ENCODE results near the gene SLC34A3. TPM values are rescaled to one million over a fixed set of nuclear protein-coding genes. Genes with fewer than 3 reads are reported as not detected.

Gene SLC34A3
- polyA plus RNA-seq, 4 donors: 0.21 to 30.3 (median 0.85) TPM

GRCh38 chr9:137223078-137223970, 7.4 kb upstream of the SLC34A3 start:
- Histone ChIP-seq H3K9me3 (ENCODE audit: control insufficient read depth in 2 of 2, insufficient read depth in 1 of 2, low read depth in 1 of 2, low read length in 1 of 2) (no peaks in the 10 kb centered on the region), H3K27me3 (ENCODE audit: control insufficient read depth in 3 of 3, insufficient read depth in 3 of 3, low read length in 3 of 3) (no peaks in the 10 kb centered on the region), H3K36me3 (ENCODE audit: control insufficient read depth in 3 of 3, insufficient read depth in 2 of 3, low read depth in 1 of 3, low read length in 3 of 3) (peaks cover 0 to 21% (median 0%) of the 10 kb centered on the region in 3 donors), H3K4me1 (ENCODE audit: control insufficient read depth in 3 of 3, insufficient read depth in 2 of 3, low read depth in 1 of 3, low read length in 2 of 3) (peaks cover 0 to 55% (median 0%) of the 10 kb centered on the region in 3 donors), H3K4me3 (ENCODE audit: low read depth in 1 of 3, low read length in 3 of 3) (peak overlapping the region; percentile 60 to 84 (median 76)), H3K27ac (ENCODE audit: low read depth in 1 of 3, low read length in 2 of 3) (peak overlapping the region; percentile 90 to 93 (median 91))
- FAIRE-seq (no peak), DNase-seq (peak; percentile 98 to 99)
- WGBS, 3 donors: 1% methylated on average over 49 to 63 of the region's 63 CpGs

GRCh38 chr9:137224830-137225694, 5.6 kb upstream of the SLC34A3 start, which contains the start of gene CYSRT1:
TSS of gene CYSRT1 (plus strand) at chr9:137225174. CDS start at chr9:137225622, 448 bp downstream.
- WGBS, 3 donors: 30 to 44% (median 44%) methylated on average over 22 to 23 of the region's 23 CpGs
- Histone ChIP-seq H3K4me3 (ENCODE audit: low read depth in 1 of 3, low read length in 3 of 3) (peak within 1 kb of the TSS in 2 of 3 donors; percentile 76 to 84), H3K36me3 (ENCODE audit: control insufficient read depth in 3 of 3, insufficient read depth in 2 of 3, low read depth in 1 of 3, low read length in 3 of 3) (peaks cover 0 to 8% (median 0%) of the 10 kb centered on the region in 3 donors), H3K9me3 (ENCODE audit: control insufficient read depth in 2 of 2, insufficient read depth in 1 of 2, low read depth in 1 of 2, low read length in 1 of 2) (no peaks in the 10 kb centered on the region), H3K4me1 (ENCODE audit: control insufficient read depth in 3 of 3, insufficient read depth in 2 of 3, low read depth in 1 of 3, low read length in 2 of 3) (peaks cover 0 to 64% (median 1%) of the 10 kb centered on the region in 3 donors), H3K27ac (ENCODE audit: low read depth in 1 of 3, low read length in 2 of 3) (peak within 1 kb of the TSS in 1 of 3 donors; percentile 91), H3K27me3 (ENCODE audit: control insufficient read depth in 3 of 3, insufficient read depth in 3 of 3, low read length in 3 of 3) (no peaks in the 10 kb centered on the region)
- no peak for FAIRE-seq
- peak; percentile 53 to 82 for DNase-seq

GRCh38 chr9:137225699-137226331, 4.9 kb upstream of the SLC34A3 start:
- DNase-seq (peak in 1 of 2 donors; percentile 35), FAIRE-seq (no peak)
- Histone ChIP-seq H3K9me3 (ENCODE audit: control insufficient read depth in 2 of 2, insufficient read depth in 1 of 2, low read depth in 1 of 2, low read length in 1 of 2) (no peaks in the 10 kb centered on the region), H3K27ac (ENCODE audit: low read depth in 1 of 3, low read length in 2 of 3) (peak overlapping the region in 1 of 3 donors; percentile 69), H3K4me3 (ENCODE audit: low read depth in 1 of 3, low read length in 3 of 3) (peak overlapping the region in 1 of 3 donors; percentile 11), H3K4me1 (ENCODE audit: control insufficient read depth in 3 of 3, insufficient read depth in 2 of 3, low read depth in 1 of 3, low read length in 2 of 3) (peaks cover 0 to 71% (median 8%) of the 10 kb centered on the region in 3 donors), H3K27me3 (ENCODE audit: control insufficient read depth in 3 of 3, insufficient read depth in 3 of 3, low read length in 3 of 3) (no peaks in the 10 kb centered on the region), H3K36me3 (ENCODE audit: control insufficient read depth in 3 of 3, insufficient read depth in 2 of 3, low read depth in 1 of 3, low read length in 3 of 3) (peaks cover 0 to under 1% (median 0%) of the 10 kb centered on the region in 3 donors)
- 83 to 86% (median 83%) methylated on average over 19 to 21 of the region's 21 CpGs for WGBS, 3 donors

GRCh38 chr9:137226338-137227053, 4.2 kb upstream of the SLC34A3 start:
- Histone ChIP-seq H3K36me3 (ENCODE audit: control insufficient read depth in 3 of 3, insufficient read depth in 2 of 3, low read depth in 1 of 3, low read length in 3 of 3) (peaks cover 0 to 6% (median 0%) of the 10 kb centered on the region in 3 donors), H3K4me1 (ENCODE audit: control insufficient read depth in 3 of 3, insufficient read depth in 2 of 3, low read depth in 1 of 3, low read length in 2 of 3) (peaks cover 0 to 78% (median 11%) of the 10 kb centered on the region in 3 donors), H3K27me3 (ENCODE audit: control insufficient read depth in 3 of 3, insufficient read depth in 3 of 3, low read length in 3 of 3) (no peaks in the 10 kb centered on the region), H3K27ac (ENCODE audit: low read depth in 1 of 3, low read length in 2 of 3) (peak overlapping the region in 1 of 3 donors; percentile 69), H3K9me3 (ENCODE audit: control insufficient read depth in 2 of 2, insufficient read depth in 1 of 2, low read depth in 1 of 2, low read length in 1 of 2) (no peaks in the 10 kb centered on the region), H3K4me3 (ENCODE audit: low read depth in 1 of 3, low read length in 3 of 3) (no peak overlapping the region)
- FAIRE-seq (no peak), DNase-seq (peak in 1 of 2 donors; percentile 55)
- 60 to 71% (median 65%) methylated on average over 16 to 18 of the region's 18 CpGs for WGBS, 3 donors

GRCh38 chr9:137227054-137227852, 3.4 kb upstream of the SLC34A3 start, which contains the start of gene RNF224:
TSS of gene RNF224 (plus strand) at chr9:137227502. CDS start at chr9:137228336, 834 bp downstream.
- Histone ChIP-seq H3K9me3 (ENCODE audit: control insufficient read depth in 2 of 2, insufficient read depth in 1 of 2, low read depth in 1 of 2, low read length in 1 of 2) (no peaks in the 10 kb centered on the region), H3K4me1 (ENCODE audit: control insufficient read depth in 3 of 3, insufficient read depth in 2 of 3, low read depth in 1 of 3, low read length in 2 of 3) (peaks cover 0 to 86% (median 11%) of the 10 kb centered on the region in 3 donors), H3K27ac (ENCODE audit: low read depth in 1 of 3, low read length in 2 of 3) (peak within 1 kb of the TSS in 1 of 3 donors; percentile 95), H3K4me3 (ENCODE audit: low read depth in 1 of 3, low read length in 3 of 3) (peak within 1 kb of the TSS in 1 of 3 donors; percentile 16), H3K27me3 (ENCODE audit: control insufficient read depth in 3 of 3, insufficient read depth in 3 of 3, low read length in 3 of 3) (no peaks in the 10 kb centered on the region), H3K36me3 (ENCODE audit: control insufficient read depth in 3 of 3, insufficient read depth in 2 of 3, low read depth in 1 of 3, low read length in 3 of 3) (peaks cover 0 to 14% (median 0%) of the 10 kb centered on the region in 3 donors)
- peak; percentile 87 to 89 for DNase-seq
- 10 to 35% (median 15%) methylated on average over 25 of the region's 25 CpGs for WGBS, 3 donors
- FAIRE-seq: no peak

- peaks cover 0 to 21% (median 0%) of the 10 kb centered on the region in 3 donors for H3K36me3 ChIP-seq (ENCODE audit: control insufficient read depth in 3 of 3, insufficient read depth in 2 of 3, low read depth in 1 of 3, low read length in 3 of 3)
- H3K27ac ChIP-seq (ENCODE audit: low read depth in 1 of 3, low read length in 2 of 3): peak overlapping the region in 1 of 3 donors; percentile 95
- peak overlapping the region in 1 of 3 donors; percentile 16 for H3K4me3 ChIP-seq (ENCODE audit: low read depth in 1 of 3, low read length in 3 of 3)
- no peak for FAIRE-seq
- 11 to 37% (median 24%) methylated on average over 12 to 18 of the region's 18 CpGs for WGBS, 3 donors
- H3K27me3 ChIP-seq (ENCODE audit: control insufficient read depth in 3 of 3, insufficient read depth in 3 of 3, low read length in 3 of 3): no peaks in the 10 kb centered on the region
- peaks cover 0 to 84% (median 11%) of the 10 kb centered on the region in 3 donors for H3K4me1 ChIP-seq (ENCODE audit: control insufficient read depth in 3 of 3, insufficient read depth in 2 of 3, low read depth in 1 of 3, low read length in 2 of 3)
- DNase-seq: no peak
- no peaks in the 10 kb centered on the region for H3K9me3 ChIP-seq (ENCODE audit: control insufficient read depth in 2 of 2, insufficient read depth in 1 of 2, low read depth in 1 of 2, low read length in 1 of 2)
Observed at GRCh38 chr9:137227853-137228505, 2.7 kb upstream of the SLC34A3 start.
